Measurements from ENCODE around the gene ITSN2.
"Not testable (repeated sequence)": the region's sequence is repeated elsewhere in the genome, so short reads cannot be mapped to it uniquely, and the experiment has no call there.

ITSN2 gene

DNA sequence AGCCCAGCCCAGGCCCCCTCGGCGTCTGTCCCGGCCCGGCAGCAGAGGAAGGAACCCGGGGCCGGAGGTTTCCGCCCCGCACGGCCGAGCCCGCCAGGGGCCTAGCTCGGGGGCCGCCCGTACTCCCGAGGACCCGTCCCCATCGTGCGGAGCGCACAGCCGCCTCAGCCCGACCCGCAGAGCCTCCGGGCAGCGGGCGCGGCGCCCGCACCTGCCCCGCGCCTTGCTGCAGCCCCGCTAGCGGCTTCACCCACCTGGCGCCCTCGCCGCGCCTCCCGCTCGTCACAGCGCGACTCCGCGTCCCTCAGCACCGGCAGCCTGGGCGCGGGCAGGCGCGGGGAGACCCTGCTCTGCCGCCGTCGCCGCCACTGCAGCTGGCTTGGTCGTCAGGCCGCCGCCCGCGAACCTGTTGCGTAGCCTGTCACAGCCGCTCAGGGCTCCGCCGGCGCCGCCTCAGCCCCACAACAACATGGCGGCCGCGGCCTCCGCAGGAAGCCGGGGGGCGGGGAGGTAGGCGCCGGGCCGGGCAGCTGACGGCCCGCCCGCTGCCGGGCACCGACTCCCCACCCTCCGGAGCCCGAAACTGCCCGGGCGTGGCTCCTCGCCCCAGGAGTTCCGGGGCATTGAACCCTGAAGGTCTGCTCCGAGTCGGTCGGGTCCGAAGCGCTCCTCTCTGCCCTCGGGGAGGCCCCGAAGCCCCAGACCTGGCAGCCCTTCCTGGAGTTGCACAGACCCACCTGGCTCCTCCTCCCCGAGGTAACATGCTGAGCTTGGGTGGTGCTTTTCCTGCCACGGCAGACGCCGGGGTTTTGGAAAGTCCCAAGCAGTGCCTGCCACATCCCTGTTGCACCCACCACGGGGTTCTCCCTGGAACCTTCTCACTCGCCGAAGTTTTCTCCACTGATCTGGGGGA is at the start of gene ITSN2:
TSS of gene ITSN2 (minus strand) at position 487 of the 913 bp plus-strand sequence. CDS start 32,454 bp downstream, outside the sequence.
- DNase-seq, result peak; percentile 86 to 91
- TF ChIP-seq GATA1 (IDR thresholded peaks at IDR 0.05; ENCODE audit: low read depth, low read length), result no peak
- TF ChIP-seq POLR2A (IDR thresholded peaks at IDR 0.05; ENCODE audit: low read length), result peak; percentile 83

DNA sequence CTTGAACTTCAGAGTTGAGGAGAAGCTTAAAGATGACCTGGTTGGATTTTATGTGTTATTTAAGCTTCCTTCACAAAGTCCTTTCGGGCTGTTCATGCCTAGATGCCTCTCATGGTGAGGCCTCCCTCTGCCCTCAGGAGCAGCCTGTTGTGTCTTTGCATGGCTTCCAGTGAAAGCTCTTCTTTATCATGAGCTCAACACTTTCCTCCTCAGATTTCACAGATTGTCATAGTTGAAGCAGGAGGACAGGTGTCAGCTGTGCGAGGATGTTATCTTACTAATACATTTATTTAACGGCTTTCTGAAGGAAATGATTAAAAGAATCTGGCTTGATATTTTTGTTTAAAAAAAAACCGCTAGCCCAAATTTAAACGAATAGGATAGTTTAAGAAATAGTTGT is 48.8 kb upstream of the ITSN2 start:
- no peak for TF ChIP-seq GATA1 (IDR thresholded peaks at IDR 0.05; ENCODE audit: low read depth, low read length)
- no peak for TF ChIP-seq POLR2A (IDR thresholded peaks at IDR 0.05; ENCODE audit: low read length)

DNA sequence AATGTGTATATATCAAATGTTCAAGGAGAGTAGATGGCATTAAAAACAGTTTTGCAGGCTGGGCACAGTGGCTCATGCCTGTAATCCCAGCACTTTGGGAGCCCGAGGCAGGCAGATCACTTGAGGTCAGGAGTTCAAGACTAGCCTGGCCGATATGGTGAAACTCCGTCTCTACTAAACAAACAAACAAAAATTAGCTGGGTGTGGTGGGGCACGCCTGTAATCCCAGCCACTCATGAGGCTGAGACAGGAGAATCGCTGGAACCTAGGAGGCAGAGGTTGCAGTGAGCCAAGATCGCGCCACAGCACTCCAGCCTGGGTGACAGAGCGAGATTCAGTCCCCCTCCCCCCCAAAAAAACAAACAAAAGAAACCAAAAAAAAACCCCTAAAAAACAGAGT is 48.4 kb upstream of the ITSN2 start:
- not testable (repeated sequence) for DNase-seq

More for the DNA sequence above, 48.8 kb upstream of the ITSN2 start:
- no peak for DNase-seq

DNA sequence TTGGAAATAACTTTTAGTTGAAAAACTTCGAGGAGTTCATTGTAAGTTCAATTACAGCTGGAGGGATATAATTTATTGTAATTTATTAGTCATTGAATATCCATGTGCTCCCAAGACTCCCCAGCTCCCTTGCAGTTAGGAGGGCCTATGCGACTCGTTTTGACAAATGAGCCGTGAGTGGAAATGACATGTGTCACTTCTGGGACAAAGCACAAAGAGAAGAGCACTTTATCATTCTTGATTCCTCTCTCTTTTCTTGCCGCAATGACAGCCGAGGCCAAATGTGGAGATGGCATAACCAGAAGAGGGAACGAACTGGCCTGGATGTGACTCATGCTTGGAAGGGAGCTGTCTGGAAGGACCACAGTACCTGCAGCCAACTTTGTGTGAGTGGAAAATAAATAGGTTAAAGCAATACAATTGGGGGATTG is 44.2 kb upstream of the ITSN2 start:
- DNase-seq, result no peak
- TF ChIP-seq GATA1 (IDR thresholded peaks at IDR 0.05; ENCODE audit: low read depth, low read length), result no peak
- no peak for TF ChIP-seq POLR2A (IDR thresholded peaks at IDR 0.05; ENCODE audit: low read length)

DNA sequence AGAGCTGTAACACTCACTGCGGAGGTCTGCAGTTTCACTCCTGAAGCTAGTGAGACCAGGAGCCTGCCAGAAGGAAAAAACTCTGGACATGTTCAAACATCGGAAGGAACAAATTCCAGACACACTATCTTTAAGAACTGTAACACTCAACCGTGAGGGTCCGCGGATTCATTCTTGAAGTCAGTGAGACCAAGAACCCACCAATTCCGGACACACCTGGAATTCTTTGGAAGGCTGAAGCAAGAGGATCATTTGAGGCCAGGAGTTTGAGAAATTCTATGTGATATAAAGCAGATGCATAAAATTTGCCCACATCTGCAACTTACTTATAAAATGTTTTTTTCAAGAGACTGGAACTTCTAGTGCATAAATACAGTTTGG is 43.5 kb upstream of the ITSN2 start:
- TF ChIP-seq GATA1 (IDR thresholded peaks at IDR 0.05; ENCODE audit: low read depth, low read length) (no peak), POLR2A (IDR thresholded peaks at IDR 0.05; ENCODE audit: low read length) (no peak)
- no peak for DNase-seq

DNA sequence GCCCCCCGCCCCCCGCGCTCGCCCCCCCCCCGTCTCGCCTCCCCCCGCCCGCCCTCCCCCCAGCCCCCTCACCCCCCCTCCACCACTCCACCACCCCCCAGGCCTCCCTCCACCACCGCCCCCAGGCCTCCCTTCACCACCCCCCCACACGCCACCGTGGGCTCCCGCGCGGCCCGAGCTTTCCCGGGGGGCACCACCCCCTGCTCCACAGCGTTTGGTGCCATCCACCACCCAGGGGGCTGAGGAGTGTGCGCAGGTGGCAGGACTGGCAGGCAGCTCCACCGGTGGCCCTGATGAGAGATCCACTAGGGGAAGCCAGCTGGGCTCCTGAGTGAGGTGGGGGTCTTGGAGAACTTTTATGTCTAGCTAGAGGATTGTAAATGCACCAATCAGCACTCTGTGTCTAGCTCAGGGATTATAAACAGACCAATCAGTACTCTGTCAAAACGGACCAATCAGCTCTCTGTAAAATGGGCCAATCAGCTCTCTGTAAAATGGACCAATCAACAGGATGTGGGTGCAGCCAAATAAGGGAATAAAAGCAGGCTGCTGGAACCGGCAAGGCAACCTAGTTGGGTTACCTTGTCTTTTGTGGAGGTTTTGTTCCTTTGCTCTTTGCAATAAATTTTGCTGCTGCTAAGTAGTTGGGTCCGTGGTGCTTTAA is 43.0 kb upstream of the ITSN2 start:
- no peak for TF ChIP-seq GATA1 (IDR thresholded peaks at IDR 0.05; ENCODE audit: low read depth, low read length)
- no peak for TF ChIP-seq POLR2A (IDR thresholded peaks at IDR 0.05; ENCODE audit: low read length)
- no peak for DNase-seq

DNA sequence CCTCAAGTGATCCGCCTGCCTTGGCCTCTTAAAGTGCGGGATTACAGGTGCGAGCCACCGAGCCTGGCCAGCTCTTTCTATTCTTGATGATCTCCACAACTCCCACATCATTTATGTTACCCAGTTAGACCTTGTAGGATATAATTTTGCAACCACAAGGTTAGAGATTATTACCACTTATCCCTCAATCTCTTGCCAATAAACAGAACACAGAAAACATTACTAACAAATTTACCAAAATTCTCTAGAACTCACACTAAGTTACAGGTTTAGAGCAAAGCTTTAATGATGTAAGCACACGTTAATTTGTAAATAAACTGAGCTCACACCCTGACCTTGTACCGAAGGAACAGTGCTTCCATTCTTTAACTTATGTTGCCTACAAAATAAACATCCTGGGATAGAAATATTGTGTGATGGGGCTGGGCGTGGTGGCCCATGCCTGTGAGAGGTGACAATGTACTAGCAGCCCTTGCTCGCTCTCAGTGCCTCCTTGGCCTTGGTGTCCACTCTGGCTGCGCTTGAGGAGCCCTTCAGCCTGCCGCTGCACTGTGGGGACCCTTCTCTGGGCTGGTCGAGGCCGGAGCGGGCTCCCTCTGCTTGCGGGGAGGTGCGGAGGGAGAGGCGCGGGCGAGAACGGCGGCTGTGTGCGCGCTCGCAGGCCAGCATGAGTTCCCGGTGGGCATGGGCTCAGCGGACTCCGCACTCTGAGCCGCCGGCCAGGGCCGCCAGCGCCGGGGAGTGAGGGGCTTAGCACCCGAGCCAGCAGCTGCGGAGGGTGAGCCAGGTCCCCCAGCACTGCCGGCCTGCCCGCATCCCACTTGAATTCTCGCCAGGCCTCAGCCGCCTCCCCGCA is 42.1 kb upstream of the ITSN2 start:
- TF ChIP-seq GATA1 (IDR thresholded peaks at IDR 0.05; ENCODE audit: low read depth, low read length) (no peak), POLR2A (IDR thresholded peaks at IDR 0.05; ENCODE audit: low read length) (no peak)
- DNase-seq, result no peak

DNA sequence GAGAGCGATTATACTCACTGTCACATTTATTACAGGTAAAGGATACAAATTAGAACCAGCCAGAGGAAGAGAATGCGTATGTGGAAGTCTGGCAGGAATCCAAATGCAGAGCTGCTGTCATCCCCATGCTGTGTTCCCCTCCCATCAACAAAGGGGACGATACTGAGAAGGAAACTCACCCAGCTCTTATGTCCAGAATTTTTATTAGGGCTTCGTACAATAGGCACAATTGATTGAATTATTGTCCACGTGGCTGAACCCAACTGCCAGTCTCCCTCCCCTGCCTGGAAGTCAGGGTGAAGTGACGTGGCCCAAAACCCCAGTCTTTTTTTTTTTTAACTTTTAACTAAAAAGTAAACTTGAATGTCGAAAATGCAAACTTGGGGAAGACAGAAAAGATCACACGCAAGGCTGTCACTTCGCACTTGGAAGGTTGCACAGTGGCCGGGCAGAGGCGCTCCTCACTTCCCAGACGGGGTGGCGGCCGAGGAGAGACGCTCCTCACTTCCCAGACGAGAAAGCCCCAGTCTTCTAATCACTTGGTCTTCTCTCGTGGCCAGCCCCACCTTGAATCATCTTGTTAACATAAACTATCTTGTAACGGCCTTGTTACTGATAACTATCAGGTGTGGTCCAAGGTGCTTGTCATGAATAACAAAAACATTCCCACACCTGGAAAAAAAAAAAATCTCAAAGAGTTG is 40.0 kb upstream of the ITSN2 start:
- no peak for DNase-seq
- no peak for TF ChIP-seq POLR2A (IDR thresholded peaks at IDR 0.05; ENCODE audit: low read length)
- no peak for TF ChIP-seq GATA1 (IDR thresholded peaks at IDR 0.05; ENCODE audit: low read depth, low read length)

DNA sequence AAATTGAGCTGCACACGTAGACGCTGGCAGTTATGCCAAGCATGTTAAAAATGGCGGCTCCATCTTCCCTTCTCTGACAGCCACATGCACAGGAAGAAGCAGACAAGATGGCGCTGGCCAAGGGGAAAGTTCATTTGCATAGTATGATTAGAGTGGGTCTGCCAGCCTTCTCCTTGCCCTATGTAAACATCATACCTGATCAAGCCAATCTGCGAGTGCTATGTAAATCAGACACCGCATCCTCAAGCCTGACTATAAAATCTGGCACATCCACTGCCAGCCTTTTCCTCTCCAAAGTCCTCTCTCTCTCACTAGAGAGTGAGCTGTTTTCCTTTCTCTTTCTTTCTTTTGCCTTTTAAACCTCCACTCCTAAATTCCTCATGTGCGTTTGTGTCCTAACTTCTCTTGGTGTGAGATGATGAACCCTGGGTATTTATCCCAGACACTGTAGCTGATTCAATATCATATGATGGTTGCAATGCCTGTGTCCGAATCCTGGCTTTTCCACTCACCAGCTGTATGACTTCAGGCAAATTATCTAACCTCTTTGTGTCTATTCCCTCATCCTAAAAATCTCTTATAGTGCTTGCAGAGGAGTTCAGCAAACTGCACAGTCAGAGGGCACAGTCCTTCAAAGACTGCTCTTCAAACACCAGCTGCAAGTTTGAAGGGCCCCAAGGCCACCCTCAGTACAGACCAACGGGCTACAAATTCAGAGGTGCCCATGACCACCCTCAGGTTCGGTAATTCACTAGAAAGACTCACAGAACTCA is 39.3 kb upstream of the ITSN2 start:
- no peak for DNase-seq
- TF ChIP-seq GATA1 (IDR thresholded peaks at IDR 0.05; ENCODE audit: low read depth, low read length) (no peak), POLR2A (IDR thresholded peaks at IDR 0.05; ENCODE audit: low read length) (no peak)

DNA sequence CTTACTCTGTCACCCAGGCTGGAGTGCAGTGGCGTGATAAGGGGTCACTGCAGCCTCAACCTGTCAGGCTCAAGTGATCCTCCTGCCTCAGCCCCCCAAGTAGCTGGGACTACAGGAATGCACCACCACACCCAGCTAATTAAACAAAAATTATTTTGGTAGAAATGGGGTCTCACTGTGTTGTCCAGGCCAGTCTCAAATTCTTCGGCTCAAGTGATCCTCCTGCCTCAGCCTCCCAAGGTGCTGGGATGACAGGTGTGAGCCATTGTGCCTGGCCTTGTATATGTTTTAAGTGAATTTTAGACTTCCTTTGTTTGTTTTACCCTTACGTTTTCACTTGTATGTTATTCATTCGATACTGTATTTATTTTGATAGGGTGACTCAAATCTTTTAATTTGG is 34.7 kb upstream of the ITSN2 start:
- no peak for DNase-seq
- no peak for TF ChIP-seq GATA1 (IDR thresholded peaks at IDR 0.05; ENCODE audit: low read depth, low read length)
- TF ChIP-seq POLR2A (IDR thresholded peaks at IDR 0.05; ENCODE audit: low read length), result no peak

DNA sequence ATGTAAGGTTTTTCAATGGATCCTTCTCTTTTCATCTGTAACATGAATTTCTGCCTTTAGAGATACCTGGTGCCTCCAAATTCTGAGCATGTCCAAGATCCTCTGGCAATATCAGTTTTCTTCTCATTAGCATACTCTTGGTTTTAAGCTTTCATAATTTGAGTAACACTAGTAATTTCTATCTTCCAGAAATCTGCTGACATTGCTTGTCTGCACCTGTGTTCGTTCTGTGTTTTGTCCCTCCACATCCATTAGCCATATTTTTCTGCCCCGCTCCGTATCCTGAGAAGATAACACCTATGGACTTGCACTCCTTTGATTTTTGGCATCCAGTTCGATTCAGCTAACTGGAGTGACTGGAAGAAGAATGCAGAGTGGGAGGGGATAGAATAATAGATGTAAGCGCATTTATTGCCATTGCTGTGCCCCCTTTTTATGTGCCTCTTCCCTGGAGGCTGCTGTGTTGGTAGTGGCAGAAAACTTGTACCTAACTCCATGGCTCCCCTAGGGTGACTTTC is 32.3 kb upstream of the ITSN2 start:
- DNase-seq, result no peak
- TF ChIP-seq GATA1 (IDR thresholded peaks at IDR 0.05; ENCODE audit: low read depth, low read length), result no peak
- no peak for TF ChIP-seq POLR2A (IDR thresholded peaks at IDR 0.05; ENCODE audit: low read length)

DNA sequence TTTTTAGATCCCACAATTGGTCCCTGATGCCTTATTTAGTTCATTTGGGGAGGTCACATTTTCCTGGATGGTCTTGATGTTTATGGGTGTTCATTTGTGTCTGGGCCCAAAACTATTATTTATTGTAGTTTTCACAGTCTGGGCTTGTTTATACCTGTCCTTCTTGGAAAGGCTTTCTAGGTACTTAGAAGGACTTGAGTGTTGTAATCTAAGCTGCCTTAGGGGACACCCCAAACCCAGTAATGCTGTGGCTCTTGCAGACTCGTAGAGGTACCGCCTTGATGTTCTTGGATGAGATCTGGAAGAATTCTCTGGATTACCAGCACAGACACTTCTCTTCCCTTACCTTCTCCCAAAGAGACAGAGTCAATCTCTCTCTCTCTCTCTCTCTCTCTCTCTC is 25.0 kb upstream of the ITSN2 start:
- TF ChIP-seq GATA1 (IDR thresholded peaks at IDR 0.05; ENCODE audit: low read depth, low read length), result no peak
- TF ChIP-seq POLR2A (IDR thresholded peaks at IDR 0.05; ENCODE audit: low read length), result no peak
- no peak for DNase-seq
